DOHH2 (cell line): ENCODE data around the gene CCNF.

Experiments
- EZH2phosphoT487 ChIP-seq: fragments of 200-600 bp; sonication (generic); IDR thresholded peaks from 2 replicates; pipeline ENCODE4 v1.6.1; 2017; ENCODE audit warnings: borderline replicate concordance, mild to moderate bottlenecking, antibody characterized with exemption, low read length, moderate library complexity, mixed read lengths
- TF ChIP-seq, protein P1 (sequence below): fragments of 200-600 bp; sonication (generic); IDR thresholded peaks from one replicate; pipeline ENCODE4 v1.5.1; 2014; ENCODE audit warnings: antibody characterized with exemption, mild to moderate bottlenecking, low read depth, low read length; ENCODE audit not compliant: poor library complexity, severe bottlenecking

DNA sequence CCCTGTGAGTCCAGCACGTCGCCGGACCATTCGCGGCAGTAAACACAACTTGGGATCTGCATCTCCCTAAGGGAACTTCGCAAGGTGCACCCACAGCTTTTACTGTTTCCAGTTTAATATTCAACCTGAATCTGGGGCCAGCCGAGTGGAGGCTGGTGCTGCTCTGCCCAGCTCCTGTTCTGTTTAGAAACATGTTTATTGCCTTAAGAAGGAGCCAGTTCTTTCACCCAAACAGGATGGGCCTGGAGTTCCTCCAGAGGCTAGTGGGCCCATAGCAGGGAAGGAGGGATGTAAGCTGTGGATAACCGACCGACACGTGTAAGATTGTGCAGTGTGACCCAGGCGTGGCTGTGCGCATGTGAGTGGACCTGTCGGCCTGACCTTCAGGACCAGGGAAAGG lies 63.0 kb downstream of the CCNF start:
- TF ChIP-seq, protein P1, sequence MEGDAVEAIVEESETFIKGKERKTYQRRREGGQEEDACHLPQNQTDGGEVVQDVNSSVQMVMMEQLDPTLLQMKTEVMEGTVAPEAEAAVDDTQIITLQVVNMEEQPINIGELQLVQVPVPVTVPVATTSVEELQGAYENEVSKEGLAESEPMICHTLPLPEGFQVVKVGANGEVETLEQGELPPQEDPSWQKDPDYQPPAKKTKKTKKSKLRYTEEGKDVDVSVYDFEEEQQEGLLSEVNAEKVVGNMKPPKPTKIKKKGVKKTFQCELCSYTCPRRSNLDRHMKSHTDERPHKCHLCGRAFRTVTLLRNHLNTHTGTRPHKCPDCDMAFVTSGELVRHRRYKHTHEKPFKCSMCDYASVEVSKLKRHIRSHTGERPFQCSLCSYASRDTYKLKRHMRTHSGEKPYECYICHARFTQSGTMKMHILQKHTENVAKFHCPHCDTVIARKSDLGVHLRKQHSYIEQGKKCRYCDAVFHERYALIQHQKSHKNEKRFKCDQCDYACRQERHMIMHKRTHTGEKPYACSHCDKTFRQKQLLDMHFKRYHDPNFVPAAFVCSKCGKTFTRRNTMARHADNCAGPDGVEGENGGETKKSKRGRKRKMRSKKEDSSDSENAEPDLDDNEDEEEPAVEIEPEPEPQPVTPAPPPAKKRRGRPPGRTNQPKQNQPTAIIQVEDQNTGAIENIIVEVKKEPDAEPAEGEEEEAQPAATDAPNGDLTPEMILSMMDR = no peak
- no peak for TF ChIP-seq EZH2phosphoT487
